Effector CD8-positive, alpha-beta T cell (primary cell): ENCODE results near the gene CRIP3.
A peak's percentile ranks its signal among the peaks of the same experiment; 100 is the strongest.

Experiments used
- DNase-seq: peaks from one replicate; lab custom pipeline; 2025; lab: John Stamatoyannopoulos, UW

CRIP3 gene

GRCh38 chr6:43287717-43288679 lies 20.6 kb downstream of the CRIP3 start:
- no peak for DNase-seq

GRCh38 chr6:43286980-43287716 lies 21.5 kb downstream of the CRIP3 start:
- no peak for DNase-seq

GRCh38 chr6:43286456-43286979 lies 22.1 kb downstream of the CRIP3 start:
- DNase-seq: no peak

GRCh38 chr6:43285832-43286231 lies 22.8 kb downstream of the CRIP3 start:
- DNase-seq: no peak

- DNase-seq: no peak
Measured at GRCh38 chr6:43284991-43285781, 23.4 kb downstream of the CRIP3 start.

GRCh38 chr6:43283905-43284304 lies 24.7 kb downstream of the CRIP3 start:
- no peak for DNase-seq

- DNase-seq: no peak
Measured at GRCh38 chr6:43283514-43283901, 25.1 kb downstream of the CRIP3 start.

GRCh38 chr6:43282636-43283513 lies 25.8 kb downstream of the CRIP3 start:
- DNase-seq: no peak

- DNase-seq: no peak
Measured at GRCh38 chr6:43282060-43282459, 26.6 kb downstream of the CRIP3 start.

GRCh38 chr6:43280234-43280633 lies 28.4 kb downstream of the CRIP3 start:
- no peak for DNase-seq

- DNase-seq: no peak
Measured at GRCh38 chr6:43278524-43279078, 30.0 kb downstream of the CRIP3 start.

GRCh38 chr6:43277643-43278523 lies 30.7 kb downstream of the CRIP3 start:
- DNase-seq: no peak

GRCh38 chr6:43277306-43277642 lies 31.4 kb downstream of the CRIP3 start:
- DNase-seq: no peak

GRCh38 chr6:43276577-43277305 lies 31.9 kb downstream of the CRIP3 start:
- DNase-seq: no peak

GRCh38 chr6:43275801-43276576 lies 32.6 kb downstream of the CRIP3 start:
- DNase-seq: peak; percentile 3

- peak; percentile 9 for DNase-seq
Measured at GRCh38 chr6:43274916-43275597, 33.6 kb downstream of the CRIP3 start.

- DNase-seq: no peak
Measured at GRCh38 chr6:43274127-43274915, 34.3 kb downstream of the CRIP3 start.
